GM12878 (cell line): Measurements from ENCODE around the gene BICRA. TPM values are rescaled to one million over a fixed set of nuclear protein-coding genes. Genes with fewer than 3 reads are reported as not detected.

Source experiments
- ATAC-seq: fragments of 200-7000 bp; cut with Tn5 transposase; 3 replicates; pipeline ENCODE4 v1.9.1; 2020; ENCODE audit warnings: mild to moderate bottlenecking, moderate library complexity
- BruUV-seq: library from RNA; stranded (reverse); fragments of 400-500 nt; replicated peaks from 2 replicates; lab custom pipeline; 2021; lab: Mats Ljungman, UMichigan
- CTCF ChIA-PET: fragments of 300-600 bp; sonication (Branson Sonifier 250); formaldehyde crosslinking; extraction: SDS; loops from one replicate; lab custom pipeline; 2021; ENCODE audit warnings: inconsistent platforms; lab: Yijun Ruan, JAX
- POLR2A ChIA-PET: fragments of 350-600 bp; formaldehyde crosslinking; extraction: SDS; loops from one replicate; lab custom pipeline; 2021; ENCODE audit warnings: inconsistent platforms; lab: Charles Lee
- RAD21 ChIA-PET: fragments of 300-600 bp; sonication (Branson Sonifier 250); formaldehyde crosslinking; loops from one replicate; lab custom pipeline; 2023; ENCODE audit warnings: antibody characterized with exemption; ENCODE audit not compliant: unreplicated experiment; lab: Charles Lee
- SMC1A ChIA-PET: fragments of 300-600 bp; sonication (Branson Sonifier 250); formaldehyde crosslinking; loops from one replicate; lab custom pipeline; 2023; ENCODE audit not compliant: unreplicated experiment, uncharacterized antibody; lab: Charles Lee
- DNase-seq: peaks from one replicate; pipeline ENCODE4 v3.0.0-alpha.2; 2011; ENCODE audit warnings: low read depth, low spot score
- FAIRE-seq: peaks from 3 replicates; lab custom pipeline; 2011; peaks lifted over from hg19 to GRCh38; lab: Jason Lieb, UNC
- H2AFZ ChIP-seq: 2 replicates; pipeline ENCODE4 v1.6.0; 2011; ENCODE audit warnings: low read depth, low read length, control low read depth; ENCODE audit not compliant: control insufficient read depth
- H3K27ac ChIP-seq: 2 replicates; pipeline ENCODE4 v1.5.1; 2011; ENCODE audit warnings: control low read depth; ENCODE audit not compliant: control insufficient read depth, insufficient read depth
- H3K27me3 ChIP-seq, 2 experiments: replicated peaks in 1 of 2; 2 replicates each; pipeline versions ENCODE4 v1.6.0 to v1.6.1; 2011; ENCODE audit warnings: low read length in 1 of 2; ENCODE audit not compliant: control insufficient read depth in 2 of 2, insufficient read depth in 2 of 2
- H3K36me3 ChIP-seq, 2 experiments: 2 replicates each; pipeline ENCODE4 v1.5.1; 2011; ENCODE audit warnings: low read length in 1 of 2; ENCODE audit not compliant: control insufficient read depth in 2 of 2, insufficient read depth in 2 of 2
- H3K4me1 ChIP-seq: 2 replicates; pipeline ENCODE4 v1.6.1; 2011; ENCODE audit warnings: mild to moderate bottlenecking, low read length, moderate library complexity, mixed read lengths; ENCODE audit not compliant: control insufficient read depth, insufficient read depth
- H3K4me2 ChIP-seq: 2 replicates; pipeline ENCODE4 v1.6.0; 2011; ENCODE audit warnings: control low read depth; ENCODE audit not compliant: control insufficient read depth, insufficient read depth
- H3K4me3 ChIP-seq: fragments of 200-600 bp; sonication (generic); 2 replicates; pipeline ENCODE4 v1.5.1; 2016
- H3K79me2 ChIP-seq: 2 replicates; pipeline ENCODE4 v1.6.0; 2011; ENCODE audit warnings: low read length; ENCODE audit not compliant: control insufficient read depth, insufficient read depth
- H3K9ac ChIP-seq: 2 replicates; pipeline ENCODE4 v1.8.0; 2011; ENCODE audit warnings: low read length, control low read depth, mixed read lengths; ENCODE audit not compliant: control insufficient read depth, insufficient read depth
- H3K9me3 ChIP-seq: replicated peaks from 3 replicates; pipeline ENCODE4 v1.5.1; 2011; ENCODE audit warnings: mild to moderate bottlenecking, low read length; ENCODE audit not compliant: control insufficient read depth, insufficient read depth
- H4K20me1 ChIP-seq: 2 replicates; pipeline ENCODE4 v1.6.0; 2011; ENCODE audit not compliant: control insufficient read depth, insufficient read depth
- ETV6 ChIP-seq, 2 experiments: fragments of 450-650 bp in 1 of 2; IDR thresholded peaks in 1 of 2; conservative IDR thresholded peaks in 1 of 2; 2 replicates each; pipeline ENCODE4 v1.6.1; 2014; ENCODE audit warnings: antibody characterized with exemption in 1 of 2, borderline replicate concordance in 1 of 2, low read depth in 1 of 2, mild to moderate bottlenecking in 1 of 2, moderate library complexity in 1 of 2
- KDM1A ChIP-seq: fragments of 200-600 bp; sonication (generic); IDR thresholded peaks from 2 replicates; pipeline ENCODE4 v1.6.1; 2016; ENCODE audit warnings: borderline replicate concordance
- NR2C1 ChIP-seq: fragments of 450-650 bp; IDR thresholded peaks from 2 replicates; pipeline ENCODE4 v1.6.1; 2017; ENCODE audit warnings: antibody characterized with exemption, mild to moderate bottlenecking, moderate library complexity
- RFX5 ChIP-seq: IDR thresholded peaks from 2 replicates; pipeline ENCODE4 v1.6.1; 2011; ENCODE audit warnings: low read depth, low read length, improper control_type of control experiment
- SMARCA5 ChIP-seq: fragments of 450-650 bp; IDR thresholded peaks from 2 replicates; pipeline ENCODE4 v1.6.1; 2017; ENCODE audit warnings: mild to moderate bottlenecking
- SMC3 ChIP-seq: IDR thresholded peaks from 2 replicates; pipeline ENCODE4 v1.6.1; 2011; ENCODE audit warnings: low read length, improper control_type of control experiment, borderline replicate concordance
- ZSCAN29 ChIP-seq: fragments of 450-650 bp; IDR thresholded peaks from 2 replicates; pipeline ENCODE4 v1.6.1; 2017; ENCODE audit warnings: mild to moderate bottlenecking, moderate library complexity
- WGBS: methylation state at CpG from one replicate; pipeline ENCODE4 v1.1.6; 2016; ENCODE audit warnings: low lambda C conversion rate; ENCODE audit not compliant: insufficient replicate concordance, insufficient coverage; ENCODE audit errors: missing lambda C conversion rate; 5-methylcytosine and 5-hydroxymethylcytosine counted together
- in situ Hi-C: fragments of 300-500 bp; cut with MboI; formaldehyde crosslinking; loops from 9 replicates; pipeline ENCODE4 v1.14.3; 2018; ENCODE audit warnings: mixed read lengths
- intact Hi-C: fragments of 100-400 bp; cut with micrococcal nuclease; formaldehyde crosslinking; loops from one replicate; pipeline ENCODE4 v1.14.2; 2022; ENCODE audit not compliant: unreplicated experiment
- polyA plus RNA-seq, 11 experiments: library from polyadenylated mRNA; depleted of rRNA in 4 of 11; unstranded in 6 of 11; stranded (reverse) in 5 of 11; fragments of >200 nt; fragmentation: Nextera tagmentation in 4 of 11; fragmentation: Illumina TruSeq in 1 of 11; extraction: Ambion mirVana in 4 of 11; extraction: Trizol in 1 of 11; gene quantifications; 1 replicate in 1 of 11; 2 replicates in 10 of 11; pipeline versions ENCODE4 v1.2.1 to v1.2.3, GENCODE V29; 2011 to 2016; ENCODE audit warnings: inconsistent platforms in 2 of 11, missing spikeins in 2 of 11, low read depth in 1 of 11
- total RNA-seq, 4 experiments: library from RNA; depleted of rRNA in 3 of 4; stranded (reverse); fragments of >200 nt in 3 of 4; fragmentation: Illumina TruSeq in 1 of 4; extraction: Trizol in 1 of 4; gene quantifications; 2 replicates each; pipeline versions ENCODE4 v1.2.1 to v1.2.3, GENCODE V29; 2013 to 2021
- TF ChIP-seq, protein P1 (sequence below), 3 experiments: IDR thresholded peaks in 2 of 3; conservative IDR thresholded peaks in 1 of 3; 2 replicates each; pipeline ENCODE4 v1.5.1; 2011; ENCODE audit warnings: low read depth in 3 of 3, low read length in 3 of 3, mild to moderate bottlenecking in 3 of 3, control low read depth in 2 of 3, moderate library complexity in 2 of 3, inconsistent platforms in 1 of 3, mixed read lengths in 1 of 3; ENCODE audit not compliant: control insufficient read depth in 2 of 3, insufficient read depth in 1 of 3; ENCODE audit errors: extremely low read depth in 1 of 3
- TF ChIP-seq, protein P2 (sequence below): fragments of 450-650 bp; IDR thresholded peaks from 2 replicates; pipeline ENCODE4 v1.6.1; 2017; ENCODE audit warnings: antibody characterized with exemption, mild to moderate bottlenecking, moderate library complexity

BICRA gene
- total and polyA plus RNA-seq, 10 of the 15 experiments (the other 5 are each of a cell fraction or from before 2014, with no cell fraction given) = 0.11 to 15.3 (median 1.3) TPM

DNA sequence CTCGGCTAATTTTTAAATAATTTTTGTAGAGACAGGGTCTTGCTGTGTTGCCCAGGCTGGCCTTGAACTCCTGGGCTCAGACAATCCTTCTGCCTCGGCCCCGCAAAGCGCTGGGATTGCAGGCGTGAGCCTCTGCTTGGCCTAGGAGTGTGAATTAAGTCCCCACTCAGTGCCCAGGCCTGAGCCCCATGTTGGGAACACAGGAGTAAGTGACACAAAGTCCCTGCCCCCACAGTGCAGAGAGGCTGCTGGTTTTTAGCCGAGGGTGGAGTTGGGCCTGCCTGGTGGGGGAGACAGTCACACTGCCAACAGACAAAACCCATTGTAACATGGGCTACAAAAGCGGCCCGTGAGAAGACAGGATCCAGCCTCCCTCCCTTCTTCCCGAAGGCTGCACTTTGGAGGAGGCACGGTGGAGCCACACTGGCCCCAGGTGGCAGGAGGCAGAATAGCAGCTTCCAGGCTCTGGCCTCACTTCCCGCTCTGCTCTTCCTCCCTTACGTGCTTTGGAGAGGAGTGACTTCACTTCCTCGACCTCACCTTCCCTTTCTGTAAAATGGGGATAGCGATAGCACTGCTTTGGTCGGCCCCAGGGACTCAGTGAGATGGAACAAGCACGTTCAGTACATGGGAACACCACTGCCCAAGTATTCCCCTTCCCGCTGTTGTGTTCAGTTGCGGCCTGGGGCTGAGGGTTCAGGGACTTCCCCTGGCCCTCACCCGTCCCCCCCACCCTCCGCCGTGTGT lies 89.1 kb downstream of the BICRA start (continued):
- TF ChIP-seq ZSCAN29 (no peak), SMARCA5 (peak; percentile 17; the same call in 1 of the 2 replicates), RFX5 (peak; percentile 24; the same call in 1 of the 2 replicates), SMC3 (peak; percentile 90), KDM1A (no peak), NR2C1 (no peak)
- TF ChIP-seq, protein P1, sequence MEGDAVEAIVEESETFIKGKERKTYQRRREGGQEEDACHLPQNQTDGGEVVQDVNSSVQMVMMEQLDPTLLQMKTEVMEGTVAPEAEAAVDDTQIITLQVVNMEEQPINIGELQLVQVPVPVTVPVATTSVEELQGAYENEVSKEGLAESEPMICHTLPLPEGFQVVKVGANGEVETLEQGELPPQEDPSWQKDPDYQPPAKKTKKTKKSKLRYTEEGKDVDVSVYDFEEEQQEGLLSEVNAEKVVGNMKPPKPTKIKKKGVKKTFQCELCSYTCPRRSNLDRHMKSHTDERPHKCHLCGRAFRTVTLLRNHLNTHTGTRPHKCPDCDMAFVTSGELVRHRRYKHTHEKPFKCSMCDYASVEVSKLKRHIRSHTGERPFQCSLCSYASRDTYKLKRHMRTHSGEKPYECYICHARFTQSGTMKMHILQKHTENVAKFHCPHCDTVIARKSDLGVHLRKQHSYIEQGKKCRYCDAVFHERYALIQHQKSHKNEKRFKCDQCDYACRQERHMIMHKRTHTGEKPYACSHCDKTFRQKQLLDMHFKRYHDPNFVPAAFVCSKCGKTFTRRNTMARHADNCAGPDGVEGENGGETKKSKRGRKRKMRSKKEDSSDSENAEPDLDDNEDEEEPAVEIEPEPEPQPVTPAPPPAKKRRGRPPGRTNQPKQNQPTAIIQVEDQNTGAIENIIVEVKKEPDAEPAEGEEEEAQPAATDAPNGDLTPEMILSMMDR (IDR thresholded peaks at IDR 0.05 in 2 of 3, conservative IDR thresholded peaks at IDR 0.05 in 1 of 3; ENCODE audit: control insufficient read depth in 2 of 3, extremely low read depth in 1 of 3, insufficient read depth in 1 of 3, low read depth in 3 of 3, low read length in 3 of 3) = peak; percentile 97 to 100 (median 99)
- TF ChIP-seq, all 136 proteins: peak for 17

DNA sequence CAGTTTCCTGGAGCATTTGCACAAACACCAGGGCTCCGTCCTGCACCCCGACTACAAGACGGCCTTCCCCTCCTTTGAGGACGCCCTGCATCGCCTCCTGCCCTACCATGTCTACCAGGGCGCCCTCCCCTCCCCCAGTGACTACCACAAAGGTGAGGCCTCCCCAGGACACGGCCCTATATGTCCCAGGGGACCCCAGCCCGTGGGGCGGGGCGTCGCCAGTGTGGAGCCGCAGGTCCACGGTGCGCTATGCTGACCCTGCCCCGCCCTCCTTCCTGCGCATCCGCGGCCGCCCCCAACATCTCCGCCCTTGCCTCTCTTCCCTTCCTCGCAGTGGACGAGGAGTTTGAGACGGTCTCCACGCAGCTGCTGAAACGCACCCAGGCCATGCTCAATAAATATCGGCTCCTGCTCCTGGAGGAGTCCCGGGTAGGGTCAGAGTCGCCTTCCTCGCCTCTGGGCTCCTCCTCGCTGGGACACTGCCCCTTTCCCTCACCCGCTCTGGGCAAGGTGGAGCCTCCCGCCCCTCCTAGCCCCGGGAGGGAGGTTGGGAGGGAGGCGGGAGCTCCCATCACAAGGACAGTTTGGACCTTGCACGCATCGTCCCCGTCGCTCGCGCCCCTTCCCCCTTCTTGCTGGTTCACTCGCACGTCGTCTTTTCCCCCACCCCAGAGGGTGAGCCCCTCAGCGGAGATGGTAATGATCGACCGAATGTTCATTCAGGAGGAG lies 89.9 kb downstream of the BICRA start:
- 79% methylated on average over 41 of the region's 46 CpGs for WGBS
- Histone ChIP-seq H3K27ac (no peak overlapping the region), H3K79me2 (no peaks in the 10 kb centered on the region), H3K4me3 (no peak overlapping the region), H2AFZ (no peak overlapping the region), H4K20me1 (no peaks in the 10 kb centered on the region), H3K36me3 (peaks cover 0 to 2% of the 10 kb centered on the region in 2 experiments; a peak in 3 of 4 replicates), H3K9ac (no peak overlapping the region)
- FAIRE-seq = no peak
- in situ Hi-C loops (loop anchor here (5.0 kb wide), 1 partner anchor 401 kb away; no protein-coding TSS in a partner anchor), intact Hi-C loops (loop anchor here (1.0 kb wide), 1 partner anchor 262 kb away; no protein-coding TSS in a partner anchor)
- ChIA-PET POLR2A (no interaction called here), CTCF (interaction anchor here (0.6 to 6.4 kb wide), 20 partner anchors 8 to 350 kb away, joined by 3 to 70 read pairs (median 4); partner anchors contain the start of genes DHX34 and KPTN), RAD21 (interaction anchor here (0.6 to 1.8 kb wide), 4 partner anchors 130 to 265 kb away, joined by 3 to 16 read pairs (median 8); no protein-coding TSS in a partner anchor)
- no peak for ATAC-seq
- BruUV-seq = no TSS peak
- TF ChIP-seq, protein P2, sequence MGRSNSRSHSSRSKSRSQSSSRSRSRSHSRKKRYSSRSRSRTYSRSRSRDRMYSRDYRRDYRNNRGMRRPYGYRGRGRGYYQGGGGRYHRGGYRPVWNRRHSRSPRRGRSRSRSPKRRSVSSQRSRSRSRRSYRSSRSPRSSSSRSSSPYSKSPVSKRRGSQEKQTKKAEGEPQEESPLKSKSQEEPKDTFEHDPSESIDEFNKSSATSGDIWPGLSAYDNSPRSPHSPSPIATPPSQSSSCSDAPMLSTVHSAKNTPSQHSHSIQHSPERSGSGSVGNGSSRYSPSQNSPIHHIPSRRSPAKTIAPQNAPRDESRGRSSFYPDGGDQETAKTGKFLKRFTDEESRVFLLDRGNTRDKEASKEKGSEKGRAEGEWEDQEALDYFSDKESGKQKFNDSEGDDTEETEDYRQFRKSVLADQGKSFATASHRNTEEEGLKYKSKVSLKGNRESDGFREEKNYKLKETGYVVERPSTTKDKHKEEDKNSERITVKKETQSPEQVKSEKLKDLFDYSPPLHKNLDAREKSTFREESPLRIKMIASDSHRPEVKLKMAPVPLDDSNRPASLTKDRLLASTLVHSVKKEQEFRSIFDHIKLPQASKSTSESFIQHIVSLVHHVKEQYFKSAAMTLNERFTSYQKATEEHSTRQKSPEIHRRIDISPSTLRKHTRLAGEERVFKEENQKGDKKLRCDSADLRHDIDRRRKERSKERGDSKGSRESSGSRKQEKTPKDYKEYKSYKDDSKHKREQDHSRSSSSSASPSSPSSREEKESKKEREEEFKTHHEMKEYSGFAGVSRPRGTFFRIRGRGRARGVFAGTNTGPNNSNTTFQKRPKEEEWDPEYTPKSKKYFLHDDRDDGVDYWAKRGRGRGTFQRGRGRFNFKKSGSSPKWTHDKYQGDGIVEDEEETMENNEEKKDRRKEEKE = no peak
- TF ChIP-seq, protein P1 (IDR thresholded peaks at IDR 0.05 in 2 of 3, conservative IDR thresholded peaks at IDR 0.05 in 1 of 3; ENCODE audit: control insufficient read depth in 2 of 3, extremely low read depth in 1 of 3, insufficient read depth in 1 of 3, low read depth in 3 of 3, low read length in 3 of 3) = no peak
- TF ChIP-seq ETV6 (conservative IDR thresholded peaks at IDR 0.05 in 1 of 2, IDR thresholded peaks at IDR 0.05 in 1 of 2; ENCODE audit: borderline replicate concordance in 1 of 2, low read depth in 1 of 2) = no peak
- TF ChIP-seq, all 136 proteins: peak for 0
- DNase-seq = no peak
- H3K9me3 ChIP-seq = no peaks in the 10 kb centered on the region
- H3K4me2 ChIP-seq = no peak overlapping the region
- H3K27me3 ChIP-seq = no peaks in the 10 kb centered on the region
- SMC1A ChIA-PET = interaction anchor here (0.9 to 1.7 kb wide), 4 partner anchors 260 to 270 kb away, joined by 3 to 8 read pairs (median 4); no protein-coding TSS in a partner anchor
- no peaks in the 10 kb centered on the region for H3K4me1 ChIP-seq
